Hepatocyte (in vitro differentiated cells): ENCODE results near the gene CHRM1. TPM values are rescaled to one million over a fixed set of nuclear protein-coding genes. Genes with fewer than 3 reads are reported as not detected.

ENCODE experiments used
- DNase-seq: peaks from one replicate; pipeline ENCODE4 v3.0.0-alpha.2; 2016; ENCODE audit warnings: low spot score
- H2AFZ ChIP-seq: fragments of 200-600 bp; sonication (generic); 2 replicates; pipeline ENCODE4 v1.6.0; 2016; ENCODE audit warnings: antibody characterized with exemption, mild to moderate bottlenecking
- H3K27ac ChIP-seq: fragments of 200-600 bp; sonication (generic); 2 replicates; pipeline ENCODE4 v1.5.1; 2016; ENCODE audit warnings: mild to moderate bottlenecking
- H3K27me3 ChIP-seq: fragments of 200-600 bp; sonication (generic); 2 replicates; pipeline ENCODE4 v1.6.1; 2016
- H3K36me3 ChIP-seq: fragments of 200-600 bp; sonication (generic); replicated peaks from 2 replicates; pipeline ENCODE4 v1.5.1; 2016; ENCODE audit warnings: low read depth; ENCODE audit not compliant: insufficient read depth
- H3K4me1 ChIP-seq: fragments of 200-600 bp; sonication (generic); 2 replicates; pipeline ENCODE4 v1.5.1; 2016; ENCODE audit warnings: mild to moderate bottlenecking, moderate library complexity; ENCODE audit not compliant: insufficient read depth
- H3K4me2 ChIP-seq: fragments of 200-600 bp; sonication (generic); 2 replicates; pipeline ENCODE4 v1.6.0; 2016
- H3K4me3 ChIP-seq: fragments of 200-600 bp; sonication (generic); 2 replicates; pipeline ENCODE4 v1.5.1; 2016; ENCODE audit warnings: mild to moderate bottlenecking
- H3K79me2 ChIP-seq: fragments of 200-600 bp; sonication (generic); 2 replicates; pipeline ENCODE4 v1.6.0; 2017; ENCODE audit warnings: mild to moderate bottlenecking
- H3K9me2 ChIP-seq: fragments of 200-600 bp; sonication (generic); replicated peaks from 2 replicates; pipeline ENCODE4 v1.6.0; 2017; ENCODE audit warnings: mild to moderate bottlenecking; ENCODE audit not compliant: insufficient read depth
- H3K9me3 ChIP-seq: fragments of 200-600 bp; sonication (generic); 2 replicates; pipeline ENCODE4 v1.5.1; 2016; ENCODE audit warnings: low read depth, mild to moderate bottlenecking
- H4K20me1 ChIP-seq: fragments of 200-600 bp; sonication (generic); 2 replicates; pipeline ENCODE4 v1.6.0; 2016; ENCODE audit warnings: mild to moderate bottlenecking; ENCODE audit not compliant: insufficient read depth, poor library complexity, severe bottlenecking
- EZH2 ChIP-seq: fragments of 200-600 bp; sonication (generic); IDR thresholded peaks from 2 replicates; pipeline ENCODE4 v1.6.1; 2016; ENCODE audit warnings: antibody characterized with exemption, mild to moderate bottlenecking, borderline replicate concordance
- EZH2phosphoT487 ChIP-seq: fragments of 200-600 bp; sonication (generic); IDR thresholded peaks from one replicate; pipeline ENCODE4 v1.6.1; 2018; ENCODE audit warnings: antibody characterized with exemption, mild to moderate bottlenecking, low read depth, moderate library complexity; ENCODE audit not compliant: unreplicated experiment, severe bottlenecking
- WGBS: methylation state at CpG from one replicate; pipeline ENCODE4 v1.1.6; 2016; ENCODE audit warnings: low lambda C conversion rate; ENCODE audit errors: missing lambda C conversion rate; 5-methylcytosine and 5-hydroxymethylcytosine counted together
- polyA plus RNA-seq: library from polyadenylated mRNA; unstranded; fragments of >200 nt; fragmentation: Nextera tagmentation; extraction: Ambion mirVana; gene quantifications from 2 replicates; pipeline ENCODE4 v1.2.1, GENCODE V29; 2016
- total RNA-seq: library from RNA; depleted of rRNA; stranded (reverse); fragments of >200 nt; gene quantifications from 2 replicates; pipeline ENCODE4 v1.2.3, GENCODE V29; 2014
- TF ChIP-seq, protein P1 (sequence below): fragments of 200-600 bp; sonication (generic); IDR thresholded peaks from 2 replicates; pipeline ENCODE4 v1.5.1; 2016; ENCODE audit warnings: antibody characterized with exemption, mild to moderate bottlenecking; ENCODE audit not compliant: poor library complexity

Gene CHRM1
- total and polyA plus RNA-seq, 2 experiments from 2014 or later = not detected

DNA sequence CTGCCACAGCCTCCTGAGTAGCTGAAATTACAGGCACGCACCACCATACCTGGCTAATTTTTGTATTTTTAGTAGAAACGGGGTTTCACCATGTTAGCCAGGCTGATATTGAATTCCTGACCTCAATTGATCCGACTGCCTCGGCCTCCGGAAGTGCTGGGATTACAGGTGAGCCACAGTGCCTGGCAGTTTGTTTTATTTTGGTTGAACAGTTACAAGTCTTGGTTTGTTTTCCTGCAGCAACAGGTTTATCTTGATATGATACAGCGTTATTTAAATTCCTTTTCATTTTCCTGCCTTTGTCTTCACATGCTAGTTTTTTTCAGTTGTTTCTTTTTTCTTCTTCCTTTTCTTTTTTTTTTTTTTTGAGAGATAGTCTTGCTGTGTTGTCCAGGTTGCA is 44.5 kb downstream of the CHRM1 start:
- Histone ChIP-seq H3K9me3 (no peaks in the 10 kb centered on the region), H3K4me2 (no peak overlapping the region), H2AFZ (no peak overlapping the region), H3K4me3 (no peak overlapping the region), H3K27me3 (no peaks in the 10 kb centered on the region), H3K9me2 (no peaks in the 10 kb centered on the region), H3K36me3 (no peaks in the 10 kb centered on the region), H3K27ac (no peak overlapping the region), H3K4me1 (peaks cover 14% of the 10 kb centered on the region), H4K20me1 (no peaks in the 10 kb centered on the region), H3K79me2 (peaks cover 30% of the 10 kb centered on the region)
- 73% methylated on average over 6 of the region's 6 CpGs for WGBS
- TF ChIP-seq, protein P1, sequence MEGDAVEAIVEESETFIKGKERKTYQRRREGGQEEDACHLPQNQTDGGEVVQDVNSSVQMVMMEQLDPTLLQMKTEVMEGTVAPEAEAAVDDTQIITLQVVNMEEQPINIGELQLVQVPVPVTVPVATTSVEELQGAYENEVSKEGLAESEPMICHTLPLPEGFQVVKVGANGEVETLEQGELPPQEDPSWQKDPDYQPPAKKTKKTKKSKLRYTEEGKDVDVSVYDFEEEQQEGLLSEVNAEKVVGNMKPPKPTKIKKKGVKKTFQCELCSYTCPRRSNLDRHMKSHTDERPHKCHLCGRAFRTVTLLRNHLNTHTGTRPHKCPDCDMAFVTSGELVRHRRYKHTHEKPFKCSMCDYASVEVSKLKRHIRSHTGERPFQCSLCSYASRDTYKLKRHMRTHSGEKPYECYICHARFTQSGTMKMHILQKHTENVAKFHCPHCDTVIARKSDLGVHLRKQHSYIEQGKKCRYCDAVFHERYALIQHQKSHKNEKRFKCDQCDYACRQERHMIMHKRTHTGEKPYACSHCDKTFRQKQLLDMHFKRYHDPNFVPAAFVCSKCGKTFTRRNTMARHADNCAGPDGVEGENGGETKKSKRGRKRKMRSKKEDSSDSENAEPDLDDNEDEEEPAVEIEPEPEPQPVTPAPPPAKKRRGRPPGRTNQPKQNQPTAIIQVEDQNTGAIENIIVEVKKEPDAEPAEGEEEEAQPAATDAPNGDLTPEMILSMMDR = no peak
- TF ChIP-seq EZH2phosphoT487 = no peak
- no peak for TF ChIP-seq EZH2
- DNase-seq = no peak

DNA sequence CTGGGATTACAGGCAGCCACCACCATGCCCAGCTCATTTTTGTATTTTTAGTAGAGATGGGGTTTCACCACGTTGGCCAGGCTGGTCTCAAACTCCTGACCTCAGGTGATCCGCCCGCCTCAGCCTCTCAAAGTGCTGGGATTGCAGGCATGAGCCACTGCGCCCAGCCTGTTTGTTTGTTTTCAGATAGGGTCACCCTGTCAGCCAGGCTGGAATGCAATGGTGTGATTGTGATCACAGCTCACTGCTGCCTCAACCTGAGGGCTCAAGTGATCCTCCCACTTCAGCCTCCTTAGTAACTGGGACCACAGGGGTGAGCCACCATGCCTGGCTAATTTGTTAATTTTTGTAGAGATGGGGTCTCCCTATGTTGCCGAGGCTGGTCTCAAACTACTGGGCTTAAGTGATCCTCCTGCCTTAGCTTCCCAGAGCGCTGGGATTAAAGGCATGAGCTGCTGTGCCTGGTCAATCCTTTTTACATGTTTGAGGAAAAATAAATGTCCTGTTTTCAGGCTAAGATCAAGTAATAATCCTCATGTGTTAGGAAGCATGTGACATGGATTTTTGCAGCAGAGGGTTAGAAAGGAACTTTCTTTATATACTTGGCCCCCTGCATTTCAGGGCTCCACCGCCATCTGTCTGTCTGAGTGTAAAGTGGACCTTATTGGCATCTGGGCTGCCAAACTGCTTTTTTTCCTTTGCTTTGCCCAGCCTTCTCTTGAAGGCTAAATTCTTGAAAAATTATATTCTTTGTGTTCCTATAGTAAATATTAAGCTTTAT is 45.3 kb downstream of the CHRM1 start:
- Histone ChIP-seq H2AFZ (no peak overlapping the region), H3K9me2 (no peaks in the 10 kb centered on the region), H3K27ac (peak overlapping the region; percentile 15), H3K4me2 (no peak overlapping the region), H3K4me3 (no peak overlapping the region), H3K79me2 (peaks cover 27% of the 10 kb centered on the region), H3K36me3 (no peaks in the 10 kb centered on the region), H4K20me1 (no peaks in the 10 kb centered on the region), H3K9me3 (no peaks in the 10 kb centered on the region), H3K4me1 (peaks cover 14% of the 10 kb centered on the region), H3K27me3 (no peaks in the 10 kb centered on the region)
- DNase-seq = no peak
- TF ChIP-seq EZH2 = no peak
- TF ChIP-seq, protein P1 = no peak
- no peak for TF ChIP-seq EZH2phosphoT487
- WGBS = 71% methylated on average over 7 of the region's 7 CpGs

DNA sequence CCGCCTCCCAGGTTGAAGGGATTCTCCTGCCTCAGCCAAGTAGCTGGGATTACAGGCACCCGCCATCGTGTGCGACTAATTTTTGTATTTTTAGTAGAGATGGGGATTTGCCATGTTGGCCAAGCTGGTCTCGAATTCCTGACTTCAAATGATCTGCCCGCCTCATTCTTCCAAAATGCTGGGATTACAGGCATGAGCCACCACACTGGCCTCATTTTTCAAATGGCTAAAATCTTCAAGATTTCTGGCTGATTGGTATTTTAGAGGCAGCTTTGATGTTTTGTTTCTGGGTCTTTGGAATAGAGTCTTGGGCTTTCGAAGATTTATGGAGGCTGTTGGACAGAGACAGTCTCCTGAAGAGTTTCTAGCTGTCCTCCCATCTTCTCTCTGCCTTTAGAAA is 46.3 kb downstream of the CHRM1 start:
- Histone ChIP-seq H3K27ac (no peak overlapping the region), H4K20me1 (no peaks in the 10 kb centered on the region), H3K79me2 (peaks cover 30% of the 10 kb centered on the region), H2AFZ (no peak overlapping the region), H3K27me3 (no peaks in the 10 kb centered on the region), H3K4me1 (peaks cover 8% of the 10 kb centered on the region), H3K36me3 (no peaks in the 10 kb centered on the region), H3K9me2 (no peaks in the 10 kb centered on the region), H3K4me2 (no peak overlapping the region), H3K9me3 (no peaks in the 10 kb centered on the region), H3K4me3 (no peak overlapping the region)
- TF ChIP-seq EZH2phosphoT487 = no peak
- TF ChIP-seq, protein P1 = no peak
- TF ChIP-seq EZH2 = no peak
- DNase-seq = no peak
- WGBS = 88% methylated on average over 7 of the region's 7 CpGs
